ENCODE measurements around the gene HNF4A.
A peak's percentile ranks its signal among the peaks of the same experiment; 100 is the strongest.

The HNF4A gene

DNA sequence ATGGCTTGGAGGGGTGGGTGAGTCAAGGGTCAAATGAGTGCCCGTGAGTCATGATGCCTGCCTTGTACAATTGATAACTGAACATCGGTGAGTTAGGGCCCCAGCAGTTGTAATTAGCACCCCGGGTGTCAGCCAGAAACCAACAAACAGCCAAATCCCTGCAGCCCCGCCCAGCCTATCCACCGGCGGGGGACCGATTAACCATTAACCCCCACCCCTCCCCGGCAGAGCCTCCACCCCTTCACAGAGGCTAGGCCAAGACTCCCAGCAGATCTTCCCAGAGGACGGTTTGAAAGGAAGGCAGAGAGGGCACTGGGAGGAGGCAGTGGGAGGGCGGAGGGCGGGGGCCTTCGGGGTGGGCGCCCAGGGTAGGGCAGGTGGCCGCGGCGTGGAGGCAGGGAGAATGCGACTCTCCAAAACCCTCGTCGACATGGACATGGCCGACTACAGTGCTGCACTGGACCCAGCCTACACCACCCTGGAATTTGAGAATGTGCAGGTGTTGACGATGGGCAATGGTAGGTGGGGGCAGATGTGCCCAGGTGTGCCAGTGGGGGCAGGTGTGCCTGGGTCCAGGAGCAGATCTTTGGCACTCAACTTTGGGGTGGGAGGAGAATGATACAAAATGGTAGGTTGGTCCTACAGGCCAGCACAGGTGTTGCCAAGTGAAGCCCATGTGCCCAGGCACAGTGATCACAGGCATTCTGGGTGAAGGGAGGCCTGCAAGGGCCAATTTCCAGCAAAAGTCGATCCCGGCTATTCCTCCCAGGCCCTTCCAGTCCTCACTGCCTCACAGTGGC lies 45.7 kb downstream of the HNF4A start:
- no peaks in the 10 kb centered on the region for H3K9me3 ChIP-seq (ENCODE audit: control insufficient read depth, insufficient read depth, low read length)
- H3K4me1 ChIP-seq (ENCODE audit: control insufficient read depth, insufficient read depth, low read length), result no peaks in the 10 kb centered on the region
- peak overlapping the region; percentile 36 for H3K27ac ChIP-seq (ENCODE audit: low read depth, low read length)
- no peaks in the 10 kb centered on the region for H3K36me3 ChIP-seq (ENCODE audit: control insufficient read depth, insufficient read depth, low read length)
- no peak overlapping the region for H3K9ac ChIP-seq (ENCODE audit: low read depth, low read length)
- H3K4me3 ChIP-seq (ENCODE audit: low read depth, low read length), result no peak overlapping the region
- no peaks in the 10 kb centered on the region for H3K27me3 ChIP-seq (ENCODE audit: control insufficient read depth, insufficient read depth, low read length)

DNA sequence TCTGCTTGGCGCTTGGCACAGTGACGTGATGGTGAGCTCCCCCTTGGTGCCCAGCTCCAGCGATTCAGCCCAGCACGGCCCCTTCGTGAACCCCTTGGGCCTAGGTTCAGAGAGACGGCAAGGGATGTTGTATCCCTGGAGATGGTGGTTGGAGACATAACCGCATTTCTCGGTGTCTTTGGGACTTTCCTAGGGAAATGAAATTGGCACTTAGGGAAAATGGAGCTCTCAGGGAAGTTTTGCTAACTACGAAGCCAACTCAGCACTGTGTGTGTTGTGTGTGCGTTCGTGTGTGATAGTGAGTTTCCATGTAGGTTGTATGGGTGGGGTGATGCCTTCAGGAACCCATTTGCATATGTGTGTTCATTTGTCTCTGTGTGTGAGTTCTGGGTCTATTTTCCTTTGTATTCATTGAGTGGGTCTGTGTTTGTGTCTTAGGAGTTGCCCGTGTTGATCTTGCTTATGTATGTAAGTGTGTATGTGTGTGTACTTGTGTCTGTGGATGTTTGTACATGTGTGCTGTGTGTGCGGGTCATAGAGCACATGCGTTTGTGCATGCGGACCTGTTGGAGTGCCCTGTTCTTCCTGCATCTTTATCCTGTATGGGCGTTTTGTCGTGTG lies 46.4 kb downstream of the HNF4A start:
- Histone ChIP-seq H3K9ac (ENCODE audit: low read depth, low read length) (no peak overlapping the region), H3K9me3 (ENCODE audit: control insufficient read depth, insufficient read depth, low read length) (no peaks in the 10 kb centered on the region), H3K4me1 (ENCODE audit: control insufficient read depth, insufficient read depth, low read length) (no peaks in the 10 kb centered on the region), H3K4me3 (ENCODE audit: low read depth, low read length) (no peak overlapping the region), H3K27me3 (ENCODE audit: control insufficient read depth, insufficient read depth, low read length) (no peaks in the 10 kb centered on the region), H3K36me3 (ENCODE audit: control insufficient read depth, insufficient read depth, low read length) (no peaks in the 10 kb centered on the region), H3K27ac (ENCODE audit: low read depth, low read length) (no peak overlapping the region)

DNA sequence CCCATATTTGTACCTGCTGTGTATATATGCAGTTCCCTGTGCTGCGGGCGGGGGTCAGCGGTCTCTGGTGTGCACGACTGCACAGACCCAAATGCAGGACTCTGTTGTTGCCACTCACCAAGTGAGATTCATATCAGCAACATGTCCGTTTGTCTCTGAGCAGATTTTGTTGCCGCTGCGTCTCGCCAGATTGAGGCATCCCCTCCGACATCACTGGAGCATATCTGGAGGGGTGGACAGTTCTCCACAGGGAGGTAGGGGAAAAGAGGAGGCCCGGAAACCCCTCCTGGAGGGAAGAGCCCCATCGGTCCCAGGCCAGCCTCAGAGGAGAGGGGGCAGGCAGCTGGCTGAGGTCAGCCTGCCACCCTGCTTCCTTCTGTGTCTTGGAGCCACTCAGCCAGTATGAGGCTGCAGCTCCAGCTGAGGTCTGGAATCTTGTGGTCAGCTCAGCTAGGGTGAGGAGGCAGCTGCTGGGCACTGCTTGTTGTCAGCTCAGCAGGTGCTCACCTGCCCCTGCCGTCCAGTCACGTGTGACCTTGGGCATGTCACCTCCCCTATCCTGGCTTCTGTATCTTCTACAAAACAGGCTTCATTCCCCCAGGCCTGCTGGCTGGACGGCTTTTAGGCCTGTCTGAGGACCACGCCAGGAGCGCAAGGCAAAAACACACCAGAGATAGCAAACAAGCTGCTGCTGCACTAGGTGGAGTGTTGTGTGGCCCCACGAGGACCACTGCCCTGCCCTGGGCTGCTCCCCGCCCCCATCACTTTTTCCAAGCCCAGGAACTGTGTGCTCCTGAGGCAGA lies 47.1 kb downstream of the HNF4A start:
- H3K27me3 ChIP-seq (ENCODE audit: control insufficient read depth, insufficient read depth, low read length), result no peaks in the 10 kb centered on the region
- no peak overlapping the region for H3K27ac ChIP-seq (ENCODE audit: low read depth, low read length)
- H3K9me3 ChIP-seq (ENCODE audit: control insufficient read depth, insufficient read depth, low read length), result no peaks in the 10 kb centered on the region
- H3K9ac ChIP-seq (ENCODE audit: low read depth, low read length), result no peak overlapping the region
- no peak overlapping the region for H3K4me3 ChIP-seq (ENCODE audit: low read depth, low read length)
- H3K4me1 ChIP-seq (ENCODE audit: control insufficient read depth, insufficient read depth, low read length), result no peaks in the 10 kb centered on the region
- H3K36me3 ChIP-seq (ENCODE audit: control insufficient read depth, insufficient read depth, low read length), result no peaks in the 10 kb centered on the region

DNA sequence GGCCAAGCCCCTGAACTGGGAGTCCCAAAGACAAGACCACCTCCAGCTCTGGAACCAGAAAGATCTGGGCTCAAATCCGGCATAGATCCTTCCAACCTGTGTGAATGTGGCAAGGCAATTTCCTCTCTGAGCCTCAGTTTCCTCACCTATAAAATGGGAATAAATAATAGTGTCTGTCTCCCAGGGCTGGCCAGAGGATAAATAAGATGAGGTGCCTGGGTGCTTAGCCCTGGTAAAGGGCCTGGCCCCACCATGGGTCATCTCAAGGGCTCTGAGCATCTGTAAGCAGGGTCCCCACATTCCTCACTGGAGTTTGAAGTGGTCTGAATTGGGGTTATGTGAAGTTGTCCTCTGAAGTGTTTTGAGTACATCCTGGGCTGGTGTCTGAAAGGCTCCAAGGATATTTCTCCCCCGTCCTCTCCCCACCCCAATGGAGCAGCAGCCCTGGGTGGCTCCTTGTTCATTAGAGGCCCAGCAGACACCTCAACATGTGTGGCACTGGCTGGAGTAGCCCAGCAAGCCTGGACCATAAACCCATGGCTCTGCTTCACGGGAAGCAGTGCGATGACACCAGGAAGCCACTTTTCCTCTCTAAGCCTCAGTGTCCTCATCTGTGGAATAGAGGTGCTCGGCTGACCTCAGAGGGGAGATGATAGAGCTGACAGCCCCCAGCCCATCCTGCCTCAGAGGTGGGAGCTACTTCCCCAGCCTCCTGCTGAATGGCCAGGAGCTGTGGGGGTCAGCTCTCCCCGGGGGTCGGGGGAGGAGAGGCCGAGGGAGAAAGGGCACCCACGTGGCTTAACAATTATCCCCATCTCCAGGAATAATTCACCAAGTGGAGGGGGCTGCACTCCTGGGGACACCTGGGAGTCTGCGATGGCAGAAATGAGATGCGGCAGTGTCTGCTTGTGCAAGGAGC lies 48.0 kb downstream of the HNF4A start:
- Histone ChIP-seq H3K4me3 (ENCODE audit: low read depth, low read length) (no peak overlapping the region), H3K9me3 (ENCODE audit: control insufficient read depth, insufficient read depth, low read length) (no peaks in the 10 kb centered on the region), H3K4me1 (ENCODE audit: control insufficient read depth, insufficient read depth, low read length) (no peaks in the 10 kb centered on the region), H3K36me3 (ENCODE audit: control insufficient read depth, insufficient read depth, low read length) (no peaks in the 10 kb centered on the region), H3K9ac (ENCODE audit: low read depth, low read length) (no peak overlapping the region), H3K27me3 (ENCODE audit: control insufficient read depth, insufficient read depth, low read length) (no peaks in the 10 kb centered on the region), H3K27ac (ENCODE audit: low read depth, low read length) (no peak overlapping the region)

DNA sequence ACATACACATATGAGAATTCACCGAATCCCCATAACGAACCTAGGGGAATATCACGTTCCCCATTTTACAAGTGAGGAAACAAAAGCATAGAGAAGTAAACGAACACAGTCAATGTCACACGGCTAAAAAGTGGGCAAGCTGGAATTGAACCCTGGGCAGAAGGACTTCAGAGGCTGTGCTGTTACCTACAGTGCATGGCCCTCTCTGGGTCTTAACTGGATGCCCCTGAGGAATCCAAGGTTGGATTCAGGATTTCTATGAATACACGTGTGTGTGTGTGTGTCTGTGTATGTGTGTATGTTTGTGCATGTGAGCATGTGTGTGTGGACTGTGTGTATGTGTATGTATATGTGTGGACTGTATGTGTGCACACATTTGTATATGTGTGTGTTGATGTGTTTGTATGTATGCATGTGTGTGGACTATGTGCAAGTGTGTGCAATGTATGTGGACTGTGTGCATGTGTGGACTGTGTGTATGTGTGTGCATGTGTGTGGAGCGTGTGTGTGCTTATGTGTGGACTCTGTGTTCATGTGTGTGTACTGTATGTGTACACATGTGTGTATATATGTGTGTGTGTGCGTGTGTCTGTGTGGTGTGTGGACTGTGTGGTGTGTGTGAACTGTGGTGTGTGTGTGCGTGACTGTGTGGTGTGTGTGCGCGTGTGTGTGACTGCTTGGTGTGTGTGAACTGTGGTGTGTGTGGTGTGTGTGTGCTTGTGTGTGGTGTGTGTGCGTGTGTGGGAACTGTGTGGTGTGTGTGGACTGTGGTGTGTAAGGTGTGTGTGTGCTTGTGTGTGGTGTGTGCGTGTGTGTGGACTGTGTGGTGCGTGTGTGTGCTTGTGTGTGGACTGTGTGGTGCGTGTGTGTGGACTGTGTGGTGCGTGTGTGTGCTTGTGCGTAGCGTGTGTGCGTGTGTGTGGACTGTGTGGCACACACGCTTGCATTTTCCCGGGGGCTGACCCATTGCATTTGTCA lies 49.0 kb downstream of the HNF4A start:
- H3K9ac ChIP-seq (ENCODE audit: low read depth, low read length), result no peak overlapping the region
- no peaks in the 10 kb centered on the region for H3K9me3 ChIP-seq (ENCODE audit: control insufficient read depth, insufficient read depth, low read length)
- H3K36me3 ChIP-seq (ENCODE audit: control insufficient read depth, insufficient read depth, low read length), result no peaks in the 10 kb centered on the region
- H3K4me1 ChIP-seq (ENCODE audit: control insufficient read depth, insufficient read depth, low read length), result no peaks in the 10 kb centered on the region
- H3K4me3 ChIP-seq (ENCODE audit: low read depth, low read length), result no peak overlapping the region
- no peaks in the 10 kb centered on the region for H3K27me3 ChIP-seq (ENCODE audit: control insufficient read depth, insufficient read depth, low read length)
- H3K27ac ChIP-seq (ENCODE audit: low read depth, low read length), result no peak overlapping the region

DNA sequence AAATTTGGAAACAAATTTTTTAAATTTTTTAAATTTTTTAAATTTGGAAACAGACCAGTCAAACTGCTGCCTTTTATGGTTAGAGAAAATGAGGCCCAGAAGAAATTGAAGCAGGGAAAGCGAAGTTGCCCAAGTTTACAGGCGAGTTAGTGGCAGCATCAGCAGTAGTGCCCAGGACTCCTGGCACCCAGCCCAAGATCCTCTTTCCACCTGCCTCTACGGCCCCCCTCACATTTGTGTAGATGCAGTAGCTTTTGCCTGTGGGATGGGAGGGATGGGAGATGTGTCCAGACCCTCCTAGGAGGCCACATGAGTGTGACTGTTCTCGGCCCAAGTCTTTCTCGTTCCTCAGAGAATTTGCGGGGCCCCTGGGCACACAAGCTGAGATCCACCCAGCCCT lies 49.8 kb downstream of the HNF4A start:
- no peaks in the 10 kb centered on the region for H3K4me1 ChIP-seq (ENCODE audit: control insufficient read depth, insufficient read depth, low read length)
- no peak overlapping the region for H3K27ac ChIP-seq (ENCODE audit: low read depth, low read length)
- H3K27me3 ChIP-seq (ENCODE audit: control insufficient read depth, insufficient read depth, low read length), result no peaks in the 10 kb centered on the region
- no peak overlapping the region for H3K9ac ChIP-seq (ENCODE audit: low read depth, low read length)
- no peaks in the 10 kb centered on the region for H3K9me3 ChIP-seq (ENCODE audit: control insufficient read depth, insufficient read depth, low read length)
- no peaks in the 10 kb centered on the region for H3K36me3 ChIP-seq (ENCODE audit: control insufficient read depth, insufficient read depth, low read length)
- H3K4me3 ChIP-seq (ENCODE audit: low read depth, low read length), result no peak overlapping the region

DNA sequence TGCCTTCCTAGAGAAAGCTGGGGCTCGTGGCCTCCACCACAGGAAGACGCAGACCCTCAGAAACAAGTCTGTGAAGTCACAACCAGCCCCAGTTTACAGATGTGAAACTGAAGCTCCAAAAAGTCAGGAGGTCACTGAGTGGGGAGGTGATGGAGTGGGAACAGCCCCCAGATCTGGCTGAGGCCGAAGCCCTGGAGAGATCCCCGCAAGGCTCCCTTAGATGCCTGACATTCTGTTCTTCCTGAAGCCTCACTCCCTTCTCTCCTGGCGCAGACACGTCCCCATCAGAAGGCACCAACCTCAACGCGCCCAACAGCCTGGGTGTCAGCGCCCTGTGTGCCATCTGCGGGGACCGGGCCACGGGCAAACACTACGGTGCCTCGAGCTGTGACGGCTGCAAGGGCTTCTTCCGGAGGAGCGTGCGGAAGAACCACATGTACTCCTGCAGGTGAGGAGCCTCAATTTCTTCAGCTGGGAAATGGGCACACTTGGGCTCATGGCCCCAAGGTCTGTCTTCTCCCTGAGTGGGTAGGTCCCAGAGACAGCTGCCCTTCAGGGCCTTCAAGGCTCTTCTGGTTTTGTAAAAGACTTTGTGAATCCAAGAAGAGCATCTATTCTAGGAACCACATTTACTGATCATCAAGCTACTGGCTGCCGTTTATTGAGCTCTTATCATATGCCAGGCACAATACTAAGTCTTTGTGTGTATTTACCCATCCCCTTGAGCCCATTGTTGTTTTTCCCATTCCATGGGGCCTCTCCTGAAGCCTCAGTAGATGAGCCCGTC lies 50.5 kb downstream of the HNF4A start:
- H3K4me3 ChIP-seq (ENCODE audit: low read depth, low read length), result no peak overlapping the region
- H3K9me3 ChIP-seq (ENCODE audit: control insufficient read depth, insufficient read depth, low read length), result no peaks in the 10 kb centered on the region
- no peaks in the 10 kb centered on the region for H3K27me3 ChIP-seq (ENCODE audit: control insufficient read depth, insufficient read depth, low read length)
- H3K4me1 ChIP-seq (ENCODE audit: control insufficient read depth, insufficient read depth, low read length), result no peaks in the 10 kb centered on the region
- no peaks in the 10 kb centered on the region for H3K36me3 ChIP-seq (ENCODE audit: control insufficient read depth, insufficient read depth, low read length)
- H3K27ac ChIP-seq (ENCODE audit: low read depth, low read length), result no peak overlapping the region
- no peak overlapping the region for H3K9ac ChIP-seq (ENCODE audit: low read depth, low read length)

DNA sequence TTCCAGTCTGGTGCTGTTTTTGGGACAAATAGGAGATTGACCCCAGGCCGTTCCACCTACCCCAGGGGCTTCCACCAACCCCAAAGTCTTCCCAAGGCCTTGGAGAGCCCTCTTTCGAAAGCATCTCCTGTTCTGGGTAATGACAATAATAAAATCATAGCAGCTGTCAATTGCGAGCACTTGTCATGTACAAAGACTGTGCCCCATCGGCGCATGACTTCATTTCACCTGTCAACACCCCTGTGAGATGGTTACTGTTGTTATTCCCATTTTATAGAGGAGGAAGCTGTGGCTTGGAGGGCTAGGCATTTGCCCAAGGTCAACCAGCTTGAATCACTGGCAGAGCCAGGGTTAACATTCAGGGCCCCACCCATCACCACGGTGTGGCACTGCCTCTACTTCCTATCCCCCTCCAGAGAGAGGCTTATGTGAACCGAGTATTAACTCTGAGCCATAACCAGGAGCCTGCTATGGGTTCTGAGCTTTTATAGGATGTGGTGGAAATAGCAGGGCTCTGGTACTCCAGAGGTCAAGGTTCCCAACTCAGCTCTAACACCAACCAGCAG lies 51.2 kb downstream of the HNF4A start:
- no peaks in the 10 kb centered on the region for H3K36me3 ChIP-seq (ENCODE audit: control insufficient read depth, insufficient read depth, low read length)
- H3K4me1 ChIP-seq (ENCODE audit: control insufficient read depth, insufficient read depth, low read length), result no peaks in the 10 kb centered on the region
- H3K4me3 ChIP-seq (ENCODE audit: low read depth, low read length), result no peak overlapping the region
- H3K27ac ChIP-seq (ENCODE audit: low read depth, low read length), result no peak overlapping the region
- no peak overlapping the region for H3K9ac ChIP-seq (ENCODE audit: low read depth, low read length)
- no peaks in the 10 kb centered on the region for H3K27me3 ChIP-seq (ENCODE audit: control insufficient read depth, insufficient read depth, low read length)
- no peaks in the 10 kb centered on the region for H3K9me3 ChIP-seq (ENCODE audit: control insufficient read depth, insufficient read depth, low read length)

DNA sequence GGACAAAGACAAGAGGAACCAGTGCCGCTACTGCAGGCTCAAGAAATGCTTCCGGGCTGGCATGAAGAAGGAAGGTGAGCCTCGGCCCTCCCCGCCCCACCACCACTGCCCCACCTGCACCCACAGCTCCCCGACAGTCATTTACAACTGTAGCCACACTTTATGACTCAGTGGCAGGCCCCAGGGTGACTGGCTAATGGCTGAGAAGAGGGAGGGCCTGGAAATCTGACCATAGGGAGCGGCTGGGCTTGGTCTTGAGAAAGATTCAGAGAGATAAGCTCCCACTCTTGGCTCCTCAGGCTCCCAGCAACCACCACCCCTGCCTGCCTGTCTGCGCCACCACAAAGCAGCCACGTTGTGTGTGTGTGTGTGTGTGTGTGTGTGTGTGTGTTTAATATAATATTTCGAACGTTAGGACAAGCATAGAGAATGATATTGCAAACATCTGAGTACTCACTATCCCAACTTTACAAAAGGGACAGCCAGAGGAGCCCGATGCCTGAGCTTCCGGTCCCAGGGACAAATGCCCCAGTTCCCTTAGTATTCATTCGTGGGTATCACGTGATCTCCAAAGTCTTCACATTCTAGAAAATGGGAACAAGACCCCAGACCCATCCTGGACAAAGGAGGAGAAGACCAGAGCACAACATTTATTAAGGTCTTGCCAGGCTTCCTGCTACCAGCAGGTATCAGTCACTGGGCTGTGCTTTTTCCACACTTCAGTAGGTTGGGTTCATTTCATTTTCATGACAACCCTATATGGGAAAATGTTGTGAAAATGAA lies 52.1 kb downstream of the HNF4A start:
- Histone ChIP-seq H3K4me3 (ENCODE audit: low read depth, low read length) (no peak overlapping the region), H3K9ac (ENCODE audit: low read depth, low read length) (no peak overlapping the region), H3K27me3 (ENCODE audit: control insufficient read depth, insufficient read depth, low read length) (no peaks in the 10 kb centered on the region), H3K4me1 (ENCODE audit: control insufficient read depth, insufficient read depth, low read length) (no peaks in the 10 kb centered on the region), H3K9me3 (ENCODE audit: control insufficient read depth, insufficient read depth, low read length) (no peaks in the 10 kb centered on the region), H3K27ac (ENCODE audit: low read depth, low read length) (no peak overlapping the region), H3K36me3 (ENCODE audit: control insufficient read depth, insufficient read depth, low read length) (no peaks in the 10 kb centered on the region)
